A673 (cell line): Measurements from ENCODE around the gene CT83. TPM values are rescaled to one million over a fixed set of nuclear protein-coding genes. Genes with fewer than 3 reads are reported as not detected.
A peak's percentile ranks its signal among the peaks of the same experiment; 100 is the strongest.

Experiments used
- Bru-seq: library from RNA; stranded (reverse); fragments of 400-500 nt; gene quantifications from one replicate; lab custom pipeline; 2021; lab: Mats Ljungman, UMichigan
- BruChase-seq, 2 experiments: library from RNA; stranded (reverse); fragments of 400-500 nt; gene quantifications; one replicate each; lab custom pipeline; 2021; lab: Mats Ljungman, UMichigan
- BruUV-seq: library from RNA; stranded (reverse); fragments of 400-500 nt; replicated peaks from 2 replicates; lab custom pipeline; 2021; lab: Mats Ljungman, UMichigan
- CTCF ChIA-PET: fragments of 300-600 bp; sonication (Branson Sonifier 250); formaldehyde crosslinking; loops from one replicate; lab custom pipeline; 2022; ENCODE audit warnings: antibody characterized with exemption; lab: Charles Lee
- POLR2A ChIA-PET: fragments of 300-600 bp; sonication (Branson Sonifier 250); formaldehyde crosslinking; loops from one replicate; lab custom pipeline; 2022; ENCODE audit warnings: antibody characterized with exemption; ENCODE audit not compliant: low non-redundant PET; lab: Charles Lee
- DNase-seq: peaks from one replicate; pipeline ENCODE4 v3.0.0-alpha.2; 2015; ENCODE audit warnings: low spot score
- H3K27ac ChIP-seq: fragments of 200-600 bp; sonication (generic); 2 replicates; pipeline ENCODE4 v1.5.1; 2016; ENCODE audit warnings: mixed run types, low read depth, mild to moderate bottlenecking, mixed read lengths, antibody characterized with exemption, low read length; ENCODE audit not compliant: poor library complexity, severe bottlenecking
- H3K27me3 ChIP-seq: fragments of 200-600 bp; sonication (generic); replicated peaks from 2 replicates; pipeline ENCODE4 v1.6.1; 2017; ENCODE audit warnings: mixed run types, low read depth, mild to moderate bottlenecking, mixed read lengths, antibody characterized with exemption, low read length; ENCODE audit not compliant: insufficient read depth, poor library complexity
- H3K36me3 ChIP-seq: fragments of 200-600 bp; sonication (generic); 2 replicates; pipeline ENCODE4 v1.6.1; 2016; ENCODE audit warnings: mixed run types, mild to moderate bottlenecking, mixed read lengths, antibody characterized with exemption, low read length; ENCODE audit not compliant: insufficient read depth, poor library complexity, severe bottlenecking
- H3K4me1 ChIP-seq: fragments of 200-600 bp; sonication (generic); 2 replicates; pipeline ENCODE4 v1.6.1; 2017; ENCODE audit warnings: mixed run types, mild to moderate bottlenecking, mixed read lengths, antibody characterized with exemption, low read length; ENCODE audit not compliant: insufficient read depth, poor library complexity, severe bottlenecking
- H3K4me3 ChIP-seq: fragments of 200-600 bp; sonication (generic); 2 replicates; pipeline ENCODE4 v1.5.1; 2016; ENCODE audit warnings: low read depth, mixed run types, mild to moderate bottlenecking, mixed read lengths, low read length; ENCODE audit not compliant: poor library complexity, severe bottlenecking
- H3K9me3 ChIP-seq: fragments of 200-600 bp; sonication (generic); 2 replicates; pipeline ENCODE4 v1.6.1; 2016; ENCODE audit warnings: mixed run types, low read depth, mild to moderate bottlenecking, mixed read lengths, antibody characterized with exemption, low read length; ENCODE audit not compliant: poor library complexity, severe bottlenecking
- EZH2 ChIP-seq: fragments of 200-600 bp; sonication (generic); IDR thresholded peaks from 2 replicates; pipeline ENCODE4 v1.6.1; 2017; ENCODE audit warnings: borderline replicate concordance, low read depth, mild to moderate bottlenecking, mixed read lengths, antibody characterized with exemption, low read length; ENCODE audit not compliant: poor library complexity, severe bottlenecking
- intact Hi-C: fragments of 100-400 bp; cut with micrococcal nuclease; formaldehyde crosslinking; loops from one replicate; pipeline ENCODE4 v1.10.0; 2022; ENCODE audit not compliant: unreplicated experiment
- long read RNA-seq: library from polyadenylated mRNA; stranded (forward); transcript quantifications from one replicate; pipeline ENCODE4 v2.0.0, GENCODE V29; 2022
- total RNA-seq: library from RNA; stranded (reverse); gene quantifications from 2 replicates; pipeline ENCODE4 v1.2.3, GENCODE V29; 2021
- TF ChIP-seq, protein P1 (sequence below): fragments of 300-800, 200-600 bp; sonication (generic); conservative IDR thresholded peaks from 2 replicates; pipeline ENCODE4 v1.5.1; 2017; ENCODE audit warnings: low read depth, mild to moderate bottlenecking, antibody characterized with exemption, low read length, moderate library complexity, mixed read lengths

The CT83 gene, protein sequence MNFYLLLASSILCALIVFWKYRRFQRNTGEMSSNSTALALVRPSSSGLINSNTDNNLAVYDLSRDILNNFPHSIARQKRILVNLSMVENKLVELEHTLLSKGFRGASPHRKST
- not detected in 2 replicates for total RNA-seq
- Bru-seq, nascent RNA, result not detected
- not detected for BruChase-seq, experiment 1, labeled RNA remaining after a 2-hour chase
- BruChase-seq, experiment 2, labeled RNA remaining after a 6-hour chase, result not detected
- long read RNA-seq, result 0 reads

DNA sequence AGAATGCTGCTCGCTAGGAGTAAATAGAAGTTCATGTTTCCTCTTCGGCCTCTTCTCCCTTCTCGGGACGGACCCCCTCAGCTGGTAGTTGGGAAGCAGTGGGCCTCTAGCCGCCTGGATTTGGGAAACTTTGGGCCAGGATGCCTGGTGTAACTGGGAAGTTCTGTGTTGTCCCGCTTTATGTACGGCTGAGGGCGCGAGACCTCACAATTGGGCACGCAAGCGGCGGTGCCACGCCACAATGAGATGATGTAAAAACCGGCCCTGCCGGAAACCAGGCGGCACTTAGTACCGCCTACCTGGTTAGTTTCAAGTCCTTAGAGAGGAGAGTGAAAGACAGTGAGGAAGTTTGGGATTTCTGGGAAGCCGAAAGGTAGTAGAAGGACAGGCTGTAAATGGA lies at the start of gene CT83:
Gene CT83, minus strand, starts transcription at position 155 of the 400 bp plus-strand sequence. Its CDS starts 120 bp downstream, at position 35.
- no peak within 1 kb of the TSS for H3K4me3 ChIP-seq
- ChIA-PET POLR2A (no interaction called here), CTCF (no interaction called here)
- peaks cover 4% of the 10 kb centered on the region for H3K27me3 ChIP-seq
- BruUV-seq, result no TSS peak
- TF ChIP-seq, protein P1, sequence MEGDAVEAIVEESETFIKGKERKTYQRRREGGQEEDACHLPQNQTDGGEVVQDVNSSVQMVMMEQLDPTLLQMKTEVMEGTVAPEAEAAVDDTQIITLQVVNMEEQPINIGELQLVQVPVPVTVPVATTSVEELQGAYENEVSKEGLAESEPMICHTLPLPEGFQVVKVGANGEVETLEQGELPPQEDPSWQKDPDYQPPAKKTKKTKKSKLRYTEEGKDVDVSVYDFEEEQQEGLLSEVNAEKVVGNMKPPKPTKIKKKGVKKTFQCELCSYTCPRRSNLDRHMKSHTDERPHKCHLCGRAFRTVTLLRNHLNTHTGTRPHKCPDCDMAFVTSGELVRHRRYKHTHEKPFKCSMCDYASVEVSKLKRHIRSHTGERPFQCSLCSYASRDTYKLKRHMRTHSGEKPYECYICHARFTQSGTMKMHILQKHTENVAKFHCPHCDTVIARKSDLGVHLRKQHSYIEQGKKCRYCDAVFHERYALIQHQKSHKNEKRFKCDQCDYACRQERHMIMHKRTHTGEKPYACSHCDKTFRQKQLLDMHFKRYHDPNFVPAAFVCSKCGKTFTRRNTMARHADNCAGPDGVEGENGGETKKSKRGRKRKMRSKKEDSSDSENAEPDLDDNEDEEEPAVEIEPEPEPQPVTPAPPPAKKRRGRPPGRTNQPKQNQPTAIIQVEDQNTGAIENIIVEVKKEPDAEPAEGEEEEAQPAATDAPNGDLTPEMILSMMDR, result no peak
- no peak for TF ChIP-seq EZH2
- H3K27ac ChIP-seq, result no peak within 1 kb of the TSS
- intact Hi-C loops, result no loop called here
- no peaks in the 10 kb centered on the region for H3K4me1 ChIP-seq
- H3K36me3 ChIP-seq, result no peaks in the 10 kb centered on the region
- H3K9me3 ChIP-seq, result no peaks in the 10 kb centered on the region
- no peak for DNase-seq

DNA sequence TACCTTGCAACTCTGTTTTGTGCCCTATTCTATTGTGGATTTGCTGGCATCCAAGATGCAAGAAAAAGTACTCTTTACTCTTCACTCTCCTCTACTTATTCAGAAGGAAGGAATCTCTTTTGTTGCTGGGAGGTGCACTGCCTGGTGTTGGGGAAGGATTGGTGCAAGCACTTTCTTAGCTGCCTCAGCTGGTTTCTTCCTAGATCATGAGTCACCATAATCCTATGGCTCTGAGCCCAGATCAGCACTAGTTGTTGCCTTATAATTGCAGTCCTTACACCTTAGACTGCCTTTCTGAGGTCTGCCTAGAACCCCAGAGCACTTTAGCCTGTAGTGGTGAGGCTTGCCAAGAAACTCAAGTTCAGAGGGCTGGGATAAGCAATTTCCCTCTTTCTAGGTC lies 37.0 kb upstream of the CT83 start:
- no TSS peak for BruUV-seq
- no peak overlapping the region for H3K27ac ChIP-seq
- H3K36me3 ChIP-seq, result no peaks in the 10 kb centered on the region
- ChIA-PET POLR2A (no interaction called here), CTCF (no interaction called here)
- H3K4me3 ChIP-seq, result no peak overlapping the region
- peak; percentile 10 for DNase-seq
- H3K4me1 ChIP-seq, result no peaks in the 10 kb centered on the region
- no peaks in the 10 kb centered on the region for H3K27me3 ChIP-seq
- no peaks in the 10 kb centered on the region for H3K9me3 ChIP-seq
- TF ChIP-seq, protein P1, result no peak
- no peak for TF ChIP-seq EZH2
- intact Hi-C loops, result no loop called here

DNA sequence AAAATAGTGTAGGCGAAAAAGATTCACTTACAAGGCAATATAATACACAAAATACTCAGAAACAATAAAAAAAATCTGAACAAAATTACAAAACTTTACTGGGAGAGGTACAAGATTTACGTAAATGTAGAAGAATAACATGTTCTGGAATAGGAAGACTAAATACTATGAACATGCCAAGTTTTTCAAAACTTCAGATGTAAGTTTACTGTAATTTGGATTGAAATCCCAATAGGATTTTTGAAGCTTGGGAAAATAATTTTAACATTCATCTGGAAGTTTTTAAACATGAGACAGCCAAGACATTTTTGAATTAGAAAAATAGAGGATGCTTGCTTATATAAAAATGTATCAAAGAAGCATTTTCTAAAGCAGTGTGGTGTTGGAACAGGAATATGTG lies 30.5 kb upstream of the CT83 start:
- POLR2A ChIA-PET, result no interaction called here
- TF ChIP-seq, protein P1, result no peak
- no peak for TF ChIP-seq EZH2
- intact Hi-C loops, result no loop called here
- no TSS peak for BruUV-seq
- H3K4me1 ChIP-seq, result no peaks in the 10 kb centered on the region
- H3K27ac ChIP-seq, result no peak overlapping the region
- H3K9me3 ChIP-seq, result no peaks in the 10 kb centered on the region
- no peak overlapping the region for H3K4me3 ChIP-seq
- CTCF ChIA-PET, result no interaction called here
- DNase-seq, result no peak
- no peaks in the 10 kb centered on the region for H3K27me3 ChIP-seq
- no peaks in the 10 kb centered on the region for H3K36me3 ChIP-seq
